NCI-H2029 (cell line): ENCODE results near the gene SLC4A2.
"Not testable (repeated sequence)": the region's sequence is repeated elsewhere in the genome, so short reads cannot be mapped to it uniquely, and the experiment has no call there.

Experiments used
- DNase-seq: peaks from one replicate; lab custom pipeline; 2025; lab: John Stamatoyannopoulos, UW

Gene SLC4A2

GRCh38 chr7:151025924-151026671 is 33.3 kb upstream of the SLC4A2 start:
- DNase-seq, result no peak

- DNase-seq, result not testable (repeated sequence)
Measured at GRCh38 chr7:151026771-151027727, 32.3 kb upstream of the SLC4A2 start.

DNA sequence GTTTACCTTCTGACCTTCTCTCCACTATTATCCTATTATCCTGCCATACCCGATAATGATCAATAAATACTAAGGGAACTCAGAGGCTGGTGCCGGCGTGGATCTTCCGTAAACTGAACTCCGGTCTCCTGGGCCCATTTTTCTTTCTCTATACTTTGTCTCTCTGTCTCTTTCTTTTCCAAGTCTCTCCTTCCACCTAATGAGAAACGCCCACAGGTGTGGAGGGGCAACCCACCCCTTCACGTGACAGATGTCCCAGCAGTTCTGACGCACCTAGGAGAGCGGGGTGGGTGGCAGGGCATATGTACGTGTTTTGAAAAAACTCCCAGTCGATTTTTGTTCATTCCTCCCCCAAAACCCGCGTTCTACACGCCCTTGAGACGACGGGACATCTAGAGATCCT is 31.7 kb upstream of the SLC4A2 start:
- DNase-seq, result not testable (repeated sequence)

- DNase-seq, result peak; percentile 98
Measured at GRCh38 chr7:151028131-151028947, 31.1 kb upstream of the SLC4A2 start, which contains the start of gene ABCB8. Gene ABCB8 (plus strand): TSS chr7:151028450. CDS start chr7:151028516, 66 bp downstream.

DNA sequence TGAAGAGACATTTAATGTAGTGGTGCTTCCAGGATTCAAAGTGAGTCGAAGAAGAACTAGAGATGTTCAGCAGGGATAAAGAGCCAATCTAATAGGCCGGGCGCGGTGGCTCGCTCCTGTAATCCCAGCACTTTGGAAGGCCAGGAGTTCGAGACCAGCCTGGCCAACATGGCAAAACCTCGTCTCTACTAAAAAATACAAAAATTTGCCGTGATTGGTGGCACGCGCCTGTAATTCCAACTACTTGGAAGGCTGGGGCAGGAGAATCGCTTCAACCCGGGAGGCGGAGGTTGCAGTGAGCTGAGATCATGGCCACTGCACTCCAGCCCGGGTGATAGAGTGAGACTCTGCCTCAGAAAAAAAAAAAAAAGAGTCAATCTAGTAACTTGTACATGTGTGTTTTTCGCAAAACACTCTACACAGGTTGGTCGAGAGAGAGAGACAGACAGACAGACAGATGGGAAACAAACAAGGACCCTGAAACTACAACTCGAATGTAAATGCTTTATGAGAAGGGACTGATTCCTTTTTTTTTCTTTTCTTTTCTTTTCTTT is 30.4 kb upstream of the SLC4A2 start:
- no peak for DNase-seq

GRCh38 chr7:151031011-151031410 is 28.4 kb upstream of the SLC4A2 start:
- DNase-seq, result no peak

GRCh38 chr7:151032936-151033863 is 26.2 kb upstream of the SLC4A2 start:
- no peak for DNase-seq

GRCh38 chr7:151033864-151034249 is 25.5 kb upstream of the SLC4A2 start:
- DNase-seq, result no peak

- DNase-seq, result no peak
Measured at GRCh38 chr7:151034312-151035025, 24.9 kb upstream of the SLC4A2 start.

- no peak for DNase-seq
Measured at GRCh38 chr7:151035026-151035717, 24.2 kb upstream of the SLC4A2 start.

DNA sequence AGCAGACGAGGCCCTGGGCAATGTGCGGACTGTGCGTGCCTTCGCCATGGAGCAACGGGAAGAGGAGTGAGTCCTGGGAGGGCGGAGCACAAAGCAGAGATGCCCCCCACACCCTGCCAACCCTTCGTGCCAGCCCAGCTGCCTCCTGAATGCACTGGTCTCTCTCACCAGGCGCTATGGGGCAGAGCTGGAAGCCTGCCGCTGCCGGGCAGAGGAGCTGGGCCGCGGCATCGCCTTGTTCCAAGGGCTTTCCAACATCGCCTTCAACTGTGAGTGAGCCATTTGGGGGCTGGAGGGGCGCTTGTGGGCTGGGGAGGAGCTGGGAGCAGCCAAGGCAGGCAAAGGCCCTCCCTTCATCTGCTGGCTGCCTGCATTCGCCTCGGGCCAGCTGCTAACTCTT is 23.5 kb upstream of the SLC4A2 start:
- no peak for DNase-seq

- DNase-seq, result peak; percentile 22
Measured at GRCh38 chr7:151038951-151039849, 20.2 kb upstream of the SLC4A2 start.

DNA sequence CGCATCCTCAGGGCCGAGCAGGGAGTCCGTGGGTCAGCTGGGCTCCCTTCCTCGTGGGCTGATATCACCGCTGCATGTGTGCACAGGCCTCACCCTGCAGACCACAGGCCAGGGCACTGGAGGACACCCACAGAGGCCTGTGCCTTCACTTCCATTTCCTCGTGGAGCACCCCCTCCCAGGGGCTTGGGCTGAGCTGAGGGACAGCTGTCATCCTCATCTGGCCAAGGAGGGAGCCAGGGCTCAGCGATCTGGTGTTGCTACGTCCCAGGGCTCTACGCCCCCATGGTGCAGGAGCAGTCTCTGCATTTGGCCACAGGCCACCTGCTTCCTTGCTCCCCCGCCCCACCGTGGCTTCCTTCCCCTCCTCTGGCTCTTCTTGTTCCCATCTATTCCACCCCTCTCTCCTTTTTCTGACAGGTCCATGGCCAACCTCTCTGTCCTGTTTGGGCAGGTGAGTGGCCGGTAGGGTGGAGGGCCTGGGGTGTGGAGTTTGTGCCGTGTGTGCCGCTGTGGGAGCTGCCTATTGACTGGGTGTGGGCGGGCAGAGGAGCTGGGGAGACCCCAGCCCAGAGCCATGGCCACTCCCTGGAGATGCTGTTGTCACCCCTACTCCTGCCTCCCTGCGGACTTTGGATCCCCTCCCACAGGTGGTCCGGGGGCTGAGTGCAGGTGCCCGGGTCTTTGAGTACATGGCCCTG is 19.4 kb upstream of the SLC4A2 start:
- DNase-seq, result no peak

DNA sequence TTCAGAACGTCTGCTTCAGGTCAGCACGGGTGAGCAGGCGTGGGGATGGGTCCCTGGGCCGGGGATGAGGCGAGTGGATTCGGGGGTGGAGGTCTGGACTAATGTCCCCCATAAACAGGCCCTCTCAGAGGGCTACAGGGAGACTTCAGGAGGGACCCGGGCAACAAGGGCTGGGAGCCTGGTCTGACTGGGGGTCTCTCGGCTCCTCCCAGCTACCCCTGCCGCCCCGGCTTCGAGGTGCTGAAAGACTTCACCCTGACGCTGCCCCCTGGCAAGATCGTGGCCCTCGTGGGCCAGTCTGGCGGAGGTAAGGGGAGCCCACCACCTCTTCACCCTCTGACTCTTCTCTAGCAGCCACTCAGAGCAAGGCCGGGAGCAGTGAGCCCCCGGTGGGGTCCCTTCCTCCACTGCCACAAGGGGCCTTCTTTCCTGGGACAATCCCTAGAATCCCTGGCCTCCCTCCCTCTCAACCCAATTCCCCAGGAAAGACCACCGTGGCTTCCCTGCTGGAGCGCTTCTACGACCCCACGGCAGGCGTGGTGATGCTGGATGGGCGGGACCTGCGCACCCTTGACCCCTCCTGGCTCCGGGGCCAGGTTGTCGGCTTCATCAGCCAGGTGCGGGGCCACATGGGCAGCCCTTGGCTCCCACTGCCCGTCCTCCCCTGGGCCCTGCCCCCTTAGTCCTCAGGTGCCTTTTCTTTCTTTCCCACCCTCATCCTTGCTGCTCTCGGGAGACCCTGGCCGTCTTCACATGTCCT is 18.6 kb upstream of the SLC4A2 start:
- no peak for DNase-seq

- DNase-seq, result not testable (repeated sequence)
Measured at GRCh38 chr7:151043449-151043848, 15.9 kb upstream of the SLC4A2 start.

GRCh38 chr7:151043959-151044358 is 15.4 kb upstream of the SLC4A2 start:
- DNase-seq, result no peak

- DNase-seq, result no peak
Measured at GRCh38 chr7:151045262-151045661, 14.1 kb upstream of the SLC4A2 start.
